HG03039 (cell line): ENCODE results near the gene DCC.

ENCODE experiments used
- ATAC-seq: cut with Tn5 transposase; IDR thresholded peaks from one replicate; pipeline ENCODE4 v1.9.1; 2021; ENCODE audit warnings: mild to moderate bottlenecking, moderate library complexity; ENCODE audit not compliant: unreplicated experiment

Gene DCC

DNA sequence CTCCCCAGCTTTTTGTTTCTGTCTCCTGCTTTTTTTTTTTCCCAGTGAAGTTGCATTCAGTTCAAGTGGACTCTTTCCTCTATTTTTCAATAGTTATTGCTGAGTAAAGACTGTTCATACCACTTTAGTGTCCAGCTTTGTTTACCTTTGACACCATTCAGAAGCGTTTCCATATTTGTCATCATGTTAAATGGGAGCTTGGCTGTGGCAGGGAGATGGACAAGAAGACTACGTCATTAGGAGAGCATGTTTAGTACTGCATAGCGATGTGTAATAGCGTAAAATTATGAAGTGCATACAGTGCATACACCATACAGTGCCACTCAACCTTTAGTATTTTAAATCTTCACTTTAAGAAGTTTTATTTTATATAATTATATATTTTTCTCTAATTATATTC is 655.9 kb downstream of the DCC start:
- no peak for ATAC-seq

DNA sequence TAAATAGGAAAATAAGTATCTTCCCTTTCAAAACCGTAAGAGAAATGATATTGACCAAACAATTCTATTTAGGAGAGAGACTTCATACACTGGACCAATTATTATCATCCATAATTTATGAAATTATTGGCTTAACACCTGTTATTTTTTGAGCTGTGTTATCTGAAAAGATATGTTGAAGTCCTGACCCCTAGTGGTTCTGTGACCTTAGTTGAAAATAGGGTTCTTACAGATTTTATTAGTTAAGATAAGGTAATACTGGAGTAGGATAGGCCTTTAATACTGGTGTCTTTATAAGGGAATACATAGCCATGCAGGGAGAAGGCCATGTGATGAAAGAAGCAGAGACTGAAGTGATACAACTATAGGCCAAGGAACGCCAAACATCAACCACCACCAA is 659.6 kb downstream of the DCC start:
- ATAC-seq: no peak

DNA sequence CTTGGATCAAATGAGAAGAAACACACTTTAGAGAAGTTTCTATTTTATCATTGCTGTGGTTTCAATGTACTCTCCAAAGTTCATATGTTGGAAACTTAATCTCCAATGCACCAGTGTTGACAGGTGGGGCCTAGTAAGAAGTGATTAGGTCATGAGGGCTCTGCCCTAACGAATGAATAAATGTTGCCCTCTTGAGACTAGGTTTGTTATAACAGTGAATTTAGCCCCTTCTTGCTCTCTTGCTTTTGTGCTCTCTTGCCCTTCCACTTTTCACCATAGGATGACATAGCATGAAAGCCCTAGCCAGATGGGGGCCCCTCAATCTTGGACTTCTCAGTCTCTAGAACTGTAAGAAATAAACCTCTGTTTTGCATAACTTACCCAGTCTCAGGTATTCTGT is 664.8 kb downstream of the DCC start:
- ATAC-seq: no peak

DNA sequence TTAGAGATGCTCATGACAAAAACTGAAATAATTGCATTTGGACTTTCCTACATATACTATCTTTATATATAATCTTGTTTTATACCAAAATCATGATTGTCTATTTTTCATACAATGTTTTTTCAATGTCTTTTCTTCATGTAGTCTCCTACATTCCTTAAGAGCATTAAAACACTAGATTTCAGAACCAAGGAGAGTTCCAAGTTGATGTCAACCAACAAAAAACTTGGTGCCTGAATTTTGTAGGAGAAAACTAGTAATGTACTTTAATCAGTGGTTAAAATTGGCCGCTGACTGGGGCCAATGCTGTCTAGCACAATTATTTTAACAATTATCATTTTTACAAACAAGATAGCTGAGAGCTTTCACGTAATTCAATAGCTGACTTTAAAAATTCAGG is 678.8 kb downstream of the DCC start:
- ATAC-seq: no peak

DNA sequence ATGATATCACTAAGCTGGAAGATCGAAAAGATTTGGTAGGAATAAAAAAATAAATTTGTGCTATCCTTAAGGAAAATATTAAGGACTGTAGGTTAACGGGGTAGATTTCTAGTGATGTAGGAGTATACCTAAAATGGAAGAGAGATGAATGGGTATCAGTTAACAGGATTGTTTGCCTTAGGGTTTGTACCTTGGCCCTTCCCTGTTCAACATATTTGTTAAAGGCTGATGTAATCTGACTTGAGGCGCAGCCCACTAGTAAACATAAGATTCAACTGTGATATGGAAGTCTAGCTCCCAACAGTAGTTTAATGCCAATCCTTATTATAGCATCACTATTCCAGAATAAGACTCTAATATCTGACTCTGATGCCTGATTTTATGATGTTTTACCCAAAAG is 685.2 kb downstream of the DCC start:
- no peak for ATAC-seq

DNA sequence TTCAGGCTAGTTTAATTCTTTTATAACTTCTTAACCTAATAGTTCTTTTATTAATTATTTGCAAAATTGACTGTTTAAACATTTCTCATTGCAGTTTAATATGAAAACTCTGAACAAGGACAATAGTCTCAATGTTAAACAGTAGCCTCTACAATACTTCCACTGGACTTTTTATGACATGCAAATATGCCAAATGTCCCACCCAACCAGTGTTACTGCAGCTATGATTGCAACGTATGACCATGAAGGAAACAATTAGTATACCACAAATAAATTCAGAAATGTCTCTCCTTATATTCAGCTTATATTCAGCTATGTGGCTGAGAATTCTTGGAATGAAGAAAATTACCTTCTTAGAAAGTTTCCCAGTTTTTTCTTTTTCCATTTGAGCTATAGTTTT is 688.6 kb downstream of the DCC start:
- no peak for ATAC-seq

DNA sequence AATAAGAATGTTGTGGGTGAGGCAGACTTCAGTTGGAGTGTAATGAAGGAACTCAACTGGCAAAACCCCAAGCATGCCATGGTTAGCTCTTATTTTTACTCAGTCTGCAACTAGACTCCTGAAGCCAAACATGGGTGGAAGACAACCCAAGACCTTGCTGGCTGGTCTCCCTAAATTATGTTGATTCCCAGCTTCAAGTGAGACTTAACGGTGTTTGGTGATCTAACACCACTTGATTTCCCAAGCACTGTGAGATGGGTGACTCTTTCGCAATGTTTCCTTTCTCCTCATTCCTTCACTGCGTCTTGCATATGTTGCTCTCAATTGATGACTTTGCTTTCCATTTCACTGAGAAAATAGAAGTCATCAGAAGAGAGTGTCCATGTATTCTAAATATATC is 693.1 kb downstream of the DCC start:
- ATAC-seq: no peak

DNA sequence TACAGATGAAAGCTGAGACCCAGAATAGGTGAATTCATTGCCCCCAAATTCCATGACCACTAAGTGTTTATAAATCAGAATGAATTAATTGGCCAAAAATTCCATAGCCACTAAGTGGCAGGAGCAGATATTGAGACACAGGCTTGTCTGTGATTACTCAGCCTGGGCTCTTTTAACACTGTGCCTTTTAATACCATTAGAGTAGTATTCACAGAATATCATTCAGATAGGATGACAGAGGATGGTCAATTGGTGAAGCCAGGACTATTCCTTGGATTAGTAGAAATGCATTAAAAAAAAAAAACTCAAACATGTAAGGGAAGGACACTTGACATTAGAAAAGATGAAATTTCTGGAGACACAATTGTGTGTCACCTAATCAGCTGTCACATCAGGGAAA is 698.6 kb downstream of the DCC start:
- ATAC-seq: no peak

DNA sequence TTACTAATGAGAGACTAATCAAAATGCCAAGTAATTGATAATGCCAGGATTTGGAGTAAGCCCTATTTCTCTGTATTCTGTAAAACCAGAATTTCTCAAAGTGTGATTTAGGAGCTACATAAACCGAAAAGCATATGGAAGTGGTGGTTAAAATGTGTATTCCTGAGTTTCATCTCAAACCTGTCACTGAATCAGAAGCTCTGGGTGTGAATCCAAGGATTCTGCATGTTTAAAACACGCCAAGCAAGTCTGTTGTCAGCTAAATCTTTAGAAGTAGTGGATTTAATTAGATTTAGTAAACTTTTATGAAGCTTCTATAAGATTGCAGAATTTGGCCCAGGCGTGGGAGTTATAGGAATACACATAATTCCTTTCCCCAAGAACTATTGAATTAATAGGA is 700.3 kb downstream of the DCC start:
- no peak for ATAC-seq

DNA sequence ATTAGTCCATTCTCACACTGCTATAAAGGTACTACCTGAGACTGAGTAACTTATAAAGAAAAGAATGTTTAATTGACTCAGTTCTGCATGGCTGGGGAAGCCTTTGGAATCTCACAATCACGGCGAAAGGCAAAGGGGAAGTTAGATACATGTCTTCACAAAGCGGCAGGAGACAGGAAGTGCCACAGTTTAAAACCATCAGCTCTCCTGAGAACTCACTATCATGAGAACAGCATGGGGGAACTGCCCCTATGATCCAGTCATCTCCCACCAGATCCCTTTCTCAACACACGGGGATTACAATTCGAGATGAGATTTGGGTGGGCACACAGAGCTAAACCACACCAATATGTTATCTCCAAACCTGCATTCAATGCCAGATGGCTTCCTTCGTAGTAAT is 716.1 kb downstream of the DCC start:
- no peak for ATAC-seq

DNA sequence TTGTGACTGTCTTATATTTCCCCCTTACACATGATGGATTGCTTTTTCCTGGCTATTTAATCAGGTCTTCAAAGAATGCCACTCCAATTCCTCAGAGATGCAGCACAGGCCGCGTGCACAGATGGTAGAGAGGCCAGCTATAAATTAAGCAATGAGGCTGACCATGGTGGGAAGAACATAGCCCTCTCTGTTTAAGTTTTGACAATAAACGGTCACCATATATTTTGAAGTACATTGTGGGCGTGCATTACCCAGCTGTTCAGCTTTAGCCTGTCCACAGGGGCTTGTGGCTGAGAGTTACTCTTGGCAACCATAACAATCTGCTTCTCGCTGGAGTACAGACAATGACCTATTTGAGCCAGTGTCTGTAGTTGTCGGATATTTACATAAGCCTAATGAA is 730.8 kb downstream of the DCC start:
- no peak for ATAC-seq

DNA sequence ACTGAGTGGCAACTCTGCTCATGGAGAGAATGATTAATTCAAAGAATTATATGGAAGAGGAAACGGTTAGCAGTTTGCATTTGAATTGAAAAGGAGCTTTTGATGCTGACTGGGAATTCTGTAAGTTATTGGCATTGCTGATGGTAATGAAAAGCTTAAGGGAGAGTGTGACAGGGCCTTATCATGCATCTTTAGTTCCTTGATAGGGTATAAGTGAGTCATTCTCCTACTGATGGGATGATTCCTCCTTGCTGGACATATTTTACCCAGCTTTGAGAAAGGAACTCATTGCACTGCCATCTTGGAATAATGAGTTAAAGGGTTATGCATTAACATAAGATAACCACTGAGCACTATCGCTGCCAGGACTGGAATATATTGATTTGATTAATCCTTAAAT is 740.7 kb downstream of the DCC start:
- no peak for ATAC-seq

DNA sequence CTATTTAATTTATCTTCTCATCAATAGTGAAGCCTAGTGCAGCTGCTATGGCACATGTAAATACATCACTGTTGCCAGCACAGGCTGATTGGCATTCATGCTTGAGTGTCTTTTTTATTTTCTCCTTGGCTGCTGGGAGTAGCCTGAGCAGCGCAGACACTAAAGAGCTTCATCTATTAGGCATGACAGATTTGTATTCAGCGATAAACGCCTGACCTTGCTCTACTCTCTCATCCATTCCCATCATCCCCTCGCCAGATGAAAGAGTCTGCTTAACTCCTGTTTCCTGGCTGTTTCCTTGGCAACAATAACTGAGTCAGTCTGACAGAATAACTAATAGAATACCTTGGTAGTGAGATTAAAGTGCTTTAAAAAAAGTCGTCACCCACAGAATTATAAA is 753.6 kb downstream of the DCC start:
- ATAC-seq: no peak

DNA sequence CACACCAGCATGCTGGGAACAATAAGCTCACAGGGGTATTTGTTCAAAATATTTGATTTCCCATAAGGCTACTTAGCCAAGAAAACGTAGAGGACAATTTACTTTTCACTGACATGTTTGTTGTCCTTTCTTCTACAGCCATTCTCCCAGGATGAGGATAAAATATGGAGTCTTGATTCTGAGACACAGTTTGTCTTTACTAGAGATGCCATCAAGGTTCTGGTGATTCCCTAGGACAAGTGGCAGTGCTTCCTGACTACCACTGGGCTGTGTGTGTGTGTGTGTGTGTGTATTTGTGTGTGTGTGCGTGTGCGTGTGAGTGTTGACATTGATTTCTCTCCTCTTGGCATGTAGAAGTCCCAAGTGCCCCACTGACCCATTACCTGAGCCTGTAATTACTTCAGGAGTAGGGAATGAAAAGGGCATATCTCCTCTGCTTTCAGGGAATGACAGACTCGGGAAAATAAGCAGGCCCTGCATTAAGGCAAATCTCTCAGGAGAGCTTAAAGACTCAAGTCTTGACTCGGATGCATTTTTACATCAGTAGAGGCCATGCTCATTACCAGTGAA is 761.6 kb downstream of the DCC start:
- no peak for ATAC-seq

DNA sequence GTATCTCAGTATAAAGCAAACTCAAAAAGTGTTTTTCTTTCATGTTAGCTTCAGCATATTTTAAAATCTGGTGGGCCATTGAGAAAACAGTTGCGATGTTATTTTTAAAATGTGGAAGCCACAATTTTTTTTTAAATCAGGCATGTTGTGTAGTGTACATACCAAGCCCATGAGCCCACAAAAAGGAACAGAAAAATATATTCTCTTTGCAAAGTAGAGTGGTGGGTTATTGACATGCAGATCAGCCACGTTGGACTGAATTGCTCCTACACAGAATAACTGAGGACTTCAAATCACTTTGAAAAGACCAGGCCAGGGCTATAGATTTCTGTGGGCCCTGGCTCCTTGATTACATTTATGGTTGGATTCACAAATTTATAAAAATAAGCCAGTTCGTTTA is 774.4 kb downstream of the DCC start:
- no peak for ATAC-seq

DNA sequence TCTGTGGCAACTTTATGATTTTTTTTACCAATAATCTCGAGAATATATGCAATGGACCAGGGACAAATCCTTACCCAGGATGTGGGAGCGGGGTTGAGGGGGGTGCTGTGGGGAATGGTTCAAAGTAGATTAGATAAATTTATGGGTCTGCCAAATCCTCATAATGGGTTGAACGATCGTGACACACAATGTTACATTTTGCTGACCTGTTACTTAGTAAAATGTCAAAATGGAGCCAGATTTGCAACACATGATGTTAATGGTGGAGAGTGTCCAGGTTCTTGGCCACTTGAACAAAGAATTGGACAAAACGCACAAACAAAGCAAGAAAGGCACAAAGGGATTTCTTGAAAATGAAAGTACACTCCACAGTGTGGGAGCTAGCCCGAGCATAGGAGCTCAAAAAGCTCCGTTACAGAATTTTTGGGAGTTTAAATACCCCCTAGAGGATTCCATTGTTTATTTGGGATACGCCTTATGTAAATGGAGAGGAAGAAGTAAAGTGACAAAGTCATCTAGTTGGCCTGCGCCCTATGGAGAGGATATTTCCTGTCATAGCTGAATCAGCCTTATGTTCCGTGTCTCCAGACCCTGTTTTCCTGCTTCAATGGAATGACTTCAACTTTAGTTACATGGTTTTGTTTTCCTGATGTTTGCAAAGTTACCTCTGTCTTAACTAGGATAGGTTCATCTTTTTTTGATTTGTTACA is 776.0 kb downstream of the DCC start:
- ATAC-seq: no peak

DNA sequence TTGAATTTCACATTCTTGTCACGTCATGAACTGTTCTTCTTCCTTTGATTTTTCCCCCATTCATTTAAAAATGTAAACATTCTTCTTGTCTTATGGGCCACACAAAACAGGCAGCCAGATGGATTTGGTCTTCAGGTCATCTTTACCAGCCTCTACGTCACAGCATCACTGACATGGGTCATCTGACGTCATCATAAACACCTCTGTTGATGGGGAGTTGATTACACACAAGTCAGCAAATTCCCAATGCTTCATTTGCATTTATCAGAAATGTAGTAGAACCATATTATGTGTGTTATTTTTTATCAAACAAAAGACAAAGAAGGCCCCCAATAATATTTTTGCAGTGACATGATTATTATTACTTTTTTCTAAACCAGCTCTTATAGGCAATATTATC is 777.9 kb downstream of the DCC start:
- ATAC-seq: no peak

DNA sequence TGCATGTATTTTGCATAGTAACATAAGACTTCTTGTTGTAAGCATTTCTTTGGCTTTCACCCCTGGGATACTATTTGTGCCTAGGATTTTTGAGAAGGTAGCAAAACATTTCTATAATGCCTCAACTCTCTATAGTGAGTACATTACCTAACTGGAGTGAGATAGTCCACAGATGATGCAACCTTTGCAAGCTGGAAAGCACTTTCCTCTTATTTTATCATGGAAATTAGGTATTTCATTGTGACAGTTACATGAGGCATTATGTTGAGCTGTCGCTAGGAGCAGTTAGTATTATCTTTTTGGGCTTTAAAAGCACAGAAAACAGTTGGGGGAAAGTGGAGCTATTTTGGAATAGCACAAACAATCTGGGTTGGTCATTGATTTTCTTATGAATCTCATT is 786.2 kb downstream of the DCC start:
- no peak for ATAC-seq

DNA sequence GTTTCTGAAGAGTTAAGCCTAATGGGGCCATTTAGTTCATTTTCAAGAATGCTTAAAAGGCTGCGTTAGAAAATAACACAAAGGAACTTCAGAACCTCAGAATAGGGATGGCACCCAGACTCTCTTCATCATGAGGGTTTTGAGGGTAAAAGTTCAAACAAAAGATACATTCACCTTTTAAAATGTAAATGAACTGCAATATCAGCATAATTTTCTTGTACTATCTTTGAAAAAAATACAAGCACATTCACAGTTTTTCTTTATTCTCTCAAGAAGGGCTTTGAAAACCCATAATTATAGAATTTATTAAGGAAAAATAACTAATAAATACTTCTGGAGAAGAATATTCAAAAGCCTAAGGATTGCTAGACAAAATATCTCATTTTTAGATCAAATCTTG is 791.0 kb downstream of the DCC start:
- ATAC-seq: no peak

DNA sequence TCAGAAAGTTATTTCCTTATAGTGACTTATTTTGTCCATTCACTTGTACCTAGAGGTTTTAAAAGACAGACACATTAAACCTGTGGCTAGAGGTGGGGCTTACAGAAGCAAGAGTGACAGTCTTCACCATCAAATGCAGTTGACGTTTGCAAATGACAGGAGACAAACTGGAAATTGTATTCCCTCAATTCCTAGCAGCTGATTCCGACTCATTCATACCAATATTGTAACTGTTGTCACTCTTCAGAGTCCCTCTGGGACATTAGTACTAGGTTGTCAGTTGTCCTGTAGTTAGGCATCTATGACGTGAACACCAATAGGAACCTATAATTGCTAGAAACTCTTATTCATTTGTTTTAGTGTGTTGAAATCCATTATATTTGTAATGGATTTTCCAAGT is 794.7 kb downstream of the DCC start:
- no peak for ATAC-seq

DNA sequence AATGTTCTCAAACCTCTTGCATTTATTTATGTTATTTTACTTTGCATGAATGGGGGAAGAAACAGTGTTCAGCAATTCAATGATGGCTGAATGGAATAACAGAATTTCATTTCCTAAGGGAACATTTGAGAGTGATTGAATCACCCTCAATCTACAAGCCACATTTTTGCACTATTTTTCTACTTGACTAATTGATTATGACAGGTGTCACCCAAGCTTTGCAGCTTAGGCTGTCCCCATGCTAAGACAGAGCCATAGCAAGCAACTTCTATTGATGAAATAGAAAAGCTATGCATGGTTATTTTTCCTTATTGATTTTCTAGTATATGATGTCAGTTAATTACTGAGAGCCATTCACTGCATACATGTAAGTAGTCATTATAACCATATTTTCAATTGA is 795.7 kb downstream of the DCC start:
- no peak for ATAC-seq

DNA sequence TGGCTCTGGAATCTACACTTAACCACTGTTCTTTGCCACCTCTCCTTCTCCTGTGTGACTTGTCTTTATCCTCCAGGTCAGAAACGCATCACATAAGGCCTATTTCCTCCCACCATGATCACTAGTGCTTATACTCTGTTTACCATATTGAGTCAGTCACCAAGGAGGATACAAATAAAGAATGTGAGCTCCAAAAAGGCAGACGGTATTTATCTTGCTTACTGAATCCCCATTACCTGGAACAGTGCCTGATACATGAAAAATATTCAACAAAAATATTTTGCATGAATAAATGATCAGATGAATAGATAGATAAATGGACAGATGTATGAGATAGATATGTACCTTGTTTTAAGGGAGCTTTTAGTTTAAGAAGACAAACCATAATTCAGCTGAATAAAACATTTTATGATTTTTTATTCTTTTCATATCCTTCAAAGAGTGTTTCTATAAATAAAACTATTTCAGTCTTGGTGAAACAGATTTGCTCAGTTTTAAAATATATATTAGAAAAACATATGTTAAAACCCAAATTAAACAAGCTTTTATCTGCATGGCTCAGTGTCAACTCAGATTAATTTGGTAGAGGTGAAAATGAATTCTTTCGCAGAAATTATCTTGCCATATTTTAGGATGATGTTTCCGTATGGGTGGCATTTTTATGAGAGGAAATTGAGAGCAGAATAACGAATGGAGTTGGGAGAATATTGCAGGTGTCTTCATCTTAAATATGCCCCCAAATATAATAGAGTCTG is 799.9 kb downstream of the DCC start:
- no peak for ATAC-seq

DNA sequence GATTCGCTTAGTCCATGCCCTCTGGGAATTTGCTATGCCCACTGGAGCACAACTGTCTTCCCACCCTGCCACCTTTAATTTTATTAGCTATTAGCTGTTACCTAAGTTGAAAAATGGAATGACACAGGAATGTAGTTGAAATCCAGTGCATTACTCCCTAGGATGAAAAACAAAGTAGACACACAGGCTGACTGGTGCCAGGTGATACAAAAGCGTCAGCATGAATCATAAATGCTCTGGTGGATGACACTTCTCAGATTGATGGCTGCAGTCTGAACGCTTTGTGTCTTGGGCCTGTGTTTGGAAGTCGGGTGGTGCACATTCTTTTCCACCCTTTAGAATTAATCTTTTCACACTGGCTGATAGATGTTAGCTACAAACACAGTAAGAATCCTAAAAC is 802.0 kb downstream of the DCC start:
- no peak for ATAC-seq
